ENCODE results near the gene AHCTF1.
"Not testable (repeated sequence)": the region's sequence is repeated elsewhere in the genome, so short reads cannot be mapped to it uniquely, and the experiment has no call there.

The AHCTF1 gene

GRCh38 chr1:246916026-246916923, 15.5 kb downstream of the AHCTF1 start:
- DNase-seq, result not testable (repeated sequence)

GRCh38 chr1:246907472-246907871, 24.3 kb downstream of the AHCTF1 start:
- DNase-seq, result no peak

GRCh38 chr1:246906833-246907232, 24.9 kb downstream of the AHCTF1 start:
- DNase-seq, result no peak

- DNase-seq, result no peak
Observed at GRCh38 chr1:246901874-246902273, 29.9 kb downstream of the AHCTF1 start.

- no peak for DNase-seq
Observed at GRCh38 chr1:246897302-246897701, 34.4 kb downstream of the AHCTF1 start.

- DNase-seq, result no peak
Observed at GRCh38 chr1:246893191-246893939, 38.4 kb downstream of the AHCTF1 start.

GRCh38 chr1:246891105-246891504, 40.6 kb downstream of the AHCTF1 start:
- DNase-seq, result no peak

GRCh38 chr1:246888522-246888921, 43.2 kb downstream of the AHCTF1 start:
- DNase-seq, result no peak

- DNase-seq, result not testable (repeated sequence)
Observed at GRCh38 chr1:246885389-246885788, 46.4 kb downstream of the AHCTF1 start.

- DNase-seq, result no peak
Observed at GRCh38 chr1:246878551-246878950, 53.2 kb downstream of the AHCTF1 start.

GRCh38 chr1:246876431-246876830, 55.3 kb downstream of the AHCTF1 start:
- DNase-seq, result no peak

GRCh38 chr1:246875041-246876026, 56.4 kb downstream of the AHCTF1 start:
- peak; percentile 4 for DNase-seq

- DNase-seq, result no peak
Observed at GRCh38 chr1:246865921-246866320, 65.8 kb downstream of the AHCTF1 start.

- not testable (repeated sequence) for DNase-seq
Observed at GRCh38 chr1:246863791-246864190, 68.0 kb downstream of the AHCTF1 start.

GRCh38 chr1:246860401-246860800, 71.3 kb downstream of the AHCTF1 start:
- no peak for DNase-seq

- no peak for DNase-seq
Observed at GRCh38 chr1:246856371-246856770, 75.4 kb downstream of the AHCTF1 start.

- DNase-seq, result not testable (repeated sequence)
Observed at GRCh38 chr1:246850640-246851039, 81.1 kb downstream of the AHCTF1 start.

GRCh38 chr1:246843876-246844275, 87.9 kb downstream of the AHCTF1 start:
- no peak for DNase-seq

GRCh38 chr1:246840761-246841160, 91.0 kb downstream of the AHCTF1 start:
- DNase-seq, result not testable (repeated sequence)

- no peak for DNase-seq
Observed at GRCh38 chr1:246838118-246838456, 93.7 kb downstream of the AHCTF1 start.

GRCh38 chr1:246837418-246838117, 94.2 kb downstream of the AHCTF1 start:
- no peak for DNase-seq
